OCI-LY7 (cell line): ENCODE results near the gene TXK. TPM values are rescaled to one million over a fixed set of nuclear protein-coding genes. Genes with fewer than 3 reads are reported as not detected.

Experiments
- BruUV-seq: library from RNA; stranded (reverse); fragments of 400-500 nt; replicated peaks from 2 replicates; lab custom pipeline; 2021; lab: Mats Ljungman, UMichigan
- CTCF ChIA-PET: fragments of 300-600 bp; sonication (Branson Sonifier 250); formaldehyde crosslinking; loops from one replicate; lab custom pipeline; 2022; ENCODE audit warnings: antibody characterized with exemption; ENCODE audit not compliant: unreplicated experiment; lab: Charles Lee
- POLR2A ChIA-PET: fragments of 300-600 bp; sonication (Branson Sonifier 250); formaldehyde crosslinking; loops from one replicate; lab custom pipeline; 2022; ENCODE audit warnings: antibody characterized with exemption; lab: Charles Lee
- DNase-seq: peaks from one replicate; pipeline ENCODE4 v3.0.0-alpha.2; 2015; ENCODE audit warnings: low spot score
- H2AFZ ChIP-seq: fragments of 200-600 bp; sonication (generic), shearing (Covaris generic); 2 replicates; pipeline ENCODE4 v1.6.1; 2014; ENCODE audit warnings: mild to moderate bottlenecking, antibody characterized with exemption, low read length, moderate library complexity
- H3K27ac ChIP-seq: fragments of 200-600 bp; sonication (generic); 2 replicates; pipeline ENCODE4 v1.5.1; 2014; ENCODE audit warnings: mixed run types, low read depth, mild to moderate bottlenecking, moderate library complexity, low read length, inconsistent platforms; ENCODE audit not compliant: poor library complexity, severe bottlenecking
- H3K36me3 ChIP-seq: fragments of 200-600 bp; sonication (generic); 2 replicates; pipeline ENCODE4 v1.6.1; 2014; ENCODE audit warnings: mild to moderate bottlenecking, antibody characterized with exemption, low read length, moderate library complexity, mixed read lengths; ENCODE audit not compliant: insufficient read depth
- H3K4me1 ChIP-seq: fragments of 200-600 bp; sonication (generic); 2 replicates; pipeline ENCODE4 v1.5.1; 2014; ENCODE audit warnings: mild to moderate bottlenecking, low read length; ENCODE audit not compliant: insufficient read depth, poor library complexity, severe bottlenecking
- H3K4me2 ChIP-seq: fragments of 200-600 bp; sonication (generic); 2 replicates; pipeline ENCODE4 v1.6.1; 2014; ENCODE audit warnings: mild to moderate bottlenecking, low read length
- H3K4me3 ChIP-seq: fragments of 200-600 bp; sonication (generic); 2 replicates; pipeline ENCODE4 v1.5.1; 2014; ENCODE audit warnings: mild to moderate bottlenecking, low read depth, low read length; ENCODE audit not compliant: poor library complexity, severe bottlenecking
- H3K79me2 ChIP-seq: fragments of 200-600 bp; sonication (generic); 2 replicates; pipeline ENCODE4 v1.6.1; 2016; ENCODE audit warnings: low read depth, mild to moderate bottlenecking, low read length, moderate library complexity, mixed read lengths; ENCODE audit not compliant: insufficient read depth
- H3K9me2 ChIP-seq: fragments of 200-600 bp; sonication (generic); 2 replicates; pipeline ENCODE4 v1.6.1; 2016; ENCODE audit warnings: mild to moderate bottlenecking, low read length, mixed read lengths; ENCODE audit not compliant: insufficient read depth
- H3K9me3 ChIP-seq: fragments of 200-600 bp; sonication (generic); 2 replicates; pipeline ENCODE4 v1.6.1; 2014; ENCODE audit warnings: mild to moderate bottlenecking, mixed run types, low read length, mixed read lengths
- H4K20me1 ChIP-seq: fragments of 200-600 bp; sonication (generic); 2 replicates; pipeline ENCODE4 v1.6.1; 2014; ENCODE audit warnings: mild to moderate bottlenecking, antibody characterized with exemption, low read length, moderate library complexity, mixed read lengths; ENCODE audit not compliant: insufficient read depth
- EZH2phosphoT487 ChIP-seq: fragments of 200-600 bp; sonication (generic); IDR thresholded peaks from 2 replicates; pipeline ENCODE4 v1.6.1; 2018; ENCODE audit warnings: low read depth, borderline replicate concordance, mild to moderate bottlenecking, mixed run types, antibody characterized with exemption, low read length, moderate library complexity, mixed read lengths
- intact Hi-C: fragments of 100-400 bp; cut with micrococcal nuclease; formaldehyde crosslinking; loops from one replicate; pipeline ENCODE4 v1.10.0; 2022; ENCODE audit not compliant: unreplicated experiment
- total RNA-seq, 2 experiments: library from RNA; depleted of rRNA in 1 of 2; stranded (reverse); fragments of >200 nt in 1 of 2; shearing (Covaris generic) in 1 of 2; gene quantifications; 2 replicates each; pipeline ENCODE4 v1.2.3, GENCODE V29; 2014 to 2022
- TF ChIP-seq, protein P1 (sequence below): fragments of 200-600 bp; sonication (generic); conservative IDR thresholded peaks from 2 replicates; pipeline ENCODE4 v1.5.1; 2014; ENCODE audit warnings: mild to moderate bottlenecking, antibody characterized with exemption, low read length, moderate library complexity, mixed read lengths

The TXK gene
- total RNA-seq, 2 experiments from 2014 or later = 0.11 TPM; not detected in 1

GRCh38 chr4:48119646-48120045 lies 14.4 kb downstream of the TXK start:
- POLR2A ChIA-PET = no interaction called here

DNA sequence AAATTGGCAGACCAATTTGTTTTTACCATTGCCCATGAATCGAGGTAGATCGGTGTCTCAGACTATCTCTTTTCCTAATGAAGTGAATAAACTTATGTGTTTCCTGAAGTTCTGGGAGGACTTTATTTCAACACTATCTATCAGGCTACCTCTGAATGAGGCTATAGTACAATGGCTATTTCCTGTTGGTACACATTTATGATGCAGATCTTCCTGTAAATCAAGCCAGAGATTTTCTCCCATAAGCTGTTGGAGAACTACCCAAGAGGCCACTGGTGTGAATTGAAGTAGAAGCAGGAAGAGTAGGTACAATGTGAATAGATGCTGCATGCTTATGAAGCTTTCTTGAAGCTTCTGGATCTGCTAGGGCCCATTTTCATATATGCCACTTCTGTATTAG lies 16.0 kb downstream of the TXK start:
- no peaks in the 10 kb centered on the region for H3K4me1 ChIP-seq
- ChIA-PET CTCF (no interaction called here), POLR2A (interaction anchor here (0.6 kb wide), 1 partner anchor 839 kb away, joined by 3 read pairs; no protein-coding TSS in a partner anchor)
- DNase-seq = no peak
- no peaks in the 10 kb centered on the region for H3K79me2 ChIP-seq
- H4K20me1 ChIP-seq = no peaks in the 10 kb centered on the region
- H3K9me2 ChIP-seq = no peaks in the 10 kb centered on the region
- TF ChIP-seq EZH2phosphoT487 = no peak
- no peak overlapping the region for H3K4me2 ChIP-seq
- H3K9me3 ChIP-seq = no peaks in the 10 kb centered on the region
- intact Hi-C loops = loop anchor here (10.0 kb wide), 1 partner anchor 427 kb away; no protein-coding TSS in a partner anchor
- H3K4me3 ChIP-seq = no peak overlapping the region
- H2AFZ ChIP-seq = no peak overlapping the region
- H3K36me3 ChIP-seq = no peaks in the 10 kb centered on the region
- no TSS peak for BruUV-seq
- H3K27ac ChIP-seq = no peak overlapping the region

More at GRCh38 chr4:48119646-48120045, 14.4 kb downstream of the TXK start:
- Histone ChIP-seq H3K9me2 (no peaks in the 10 kb centered on the region), H3K9me3 (no peaks in the 10 kb centered on the region), H3K79me2 (no peaks in the 10 kb centered on the region), H3K4me1 (no peaks in the 10 kb centered on the region), H3K4me3 (no peak overlapping the region), H3K27ac (no peak overlapping the region), H2AFZ (no peak overlapping the region), H3K36me3 (no peaks in the 10 kb centered on the region), H4K20me1 (no peaks in the 10 kb centered on the region), H3K4me2 (no peak overlapping the region)
- CTCF ChIA-PET = no interaction called here
- no peak for DNase-seq
- intact Hi-C loops = loop anchor here (10.0 kb wide), 2 partner anchors 425 to 845 kb away; no protein-coding TSS in a partner anchor
- BruUV-seq = no TSS peak
- TF ChIP-seq, protein P1, sequence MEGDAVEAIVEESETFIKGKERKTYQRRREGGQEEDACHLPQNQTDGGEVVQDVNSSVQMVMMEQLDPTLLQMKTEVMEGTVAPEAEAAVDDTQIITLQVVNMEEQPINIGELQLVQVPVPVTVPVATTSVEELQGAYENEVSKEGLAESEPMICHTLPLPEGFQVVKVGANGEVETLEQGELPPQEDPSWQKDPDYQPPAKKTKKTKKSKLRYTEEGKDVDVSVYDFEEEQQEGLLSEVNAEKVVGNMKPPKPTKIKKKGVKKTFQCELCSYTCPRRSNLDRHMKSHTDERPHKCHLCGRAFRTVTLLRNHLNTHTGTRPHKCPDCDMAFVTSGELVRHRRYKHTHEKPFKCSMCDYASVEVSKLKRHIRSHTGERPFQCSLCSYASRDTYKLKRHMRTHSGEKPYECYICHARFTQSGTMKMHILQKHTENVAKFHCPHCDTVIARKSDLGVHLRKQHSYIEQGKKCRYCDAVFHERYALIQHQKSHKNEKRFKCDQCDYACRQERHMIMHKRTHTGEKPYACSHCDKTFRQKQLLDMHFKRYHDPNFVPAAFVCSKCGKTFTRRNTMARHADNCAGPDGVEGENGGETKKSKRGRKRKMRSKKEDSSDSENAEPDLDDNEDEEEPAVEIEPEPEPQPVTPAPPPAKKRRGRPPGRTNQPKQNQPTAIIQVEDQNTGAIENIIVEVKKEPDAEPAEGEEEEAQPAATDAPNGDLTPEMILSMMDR = no peak
- TF ChIP-seq EZH2phosphoT487 = no peak

GRCh38 chr4:48116582-48116981 lies 17.5 kb downstream of the TXK start:
- Histone ChIP-seq H3K9me3 (no peaks in the 10 kb centered on the region), H3K27ac (no peak overlapping the region), H3K4me2 (no peak overlapping the region), H3K4me1 (no peaks in the 10 kb centered on the region), H3K4me3 (no peak overlapping the region), H3K36me3 (no peaks in the 10 kb centered on the region), H2AFZ (no peak overlapping the region), H4K20me1 (no peaks in the 10 kb centered on the region), H3K9me2 (no peaks in the 10 kb centered on the region), H3K79me2 (no peaks in the 10 kb centered on the region)
- no peak for DNase-seq
- intact Hi-C loops = loop anchor here (10.0 kb wide), 1 partner anchor 428 kb away; no protein-coding TSS in a partner anchor
- no TSS peak for BruUV-seq
- ChIA-PET CTCF (no interaction called here), POLR2A (no interaction called here)
- no peak for TF ChIP-seq EZH2phosphoT487
- TF ChIP-seq, protein P1 = no peak
